Measurements from ENCODE around the gene COL18A1.
"Not testable (repeated sequence)": the region's sequence is repeated elsewhere in the genome, so short reads cannot be mapped to it uniquely, and the experiment has no call there.

Gene COL18A1

DNA sequence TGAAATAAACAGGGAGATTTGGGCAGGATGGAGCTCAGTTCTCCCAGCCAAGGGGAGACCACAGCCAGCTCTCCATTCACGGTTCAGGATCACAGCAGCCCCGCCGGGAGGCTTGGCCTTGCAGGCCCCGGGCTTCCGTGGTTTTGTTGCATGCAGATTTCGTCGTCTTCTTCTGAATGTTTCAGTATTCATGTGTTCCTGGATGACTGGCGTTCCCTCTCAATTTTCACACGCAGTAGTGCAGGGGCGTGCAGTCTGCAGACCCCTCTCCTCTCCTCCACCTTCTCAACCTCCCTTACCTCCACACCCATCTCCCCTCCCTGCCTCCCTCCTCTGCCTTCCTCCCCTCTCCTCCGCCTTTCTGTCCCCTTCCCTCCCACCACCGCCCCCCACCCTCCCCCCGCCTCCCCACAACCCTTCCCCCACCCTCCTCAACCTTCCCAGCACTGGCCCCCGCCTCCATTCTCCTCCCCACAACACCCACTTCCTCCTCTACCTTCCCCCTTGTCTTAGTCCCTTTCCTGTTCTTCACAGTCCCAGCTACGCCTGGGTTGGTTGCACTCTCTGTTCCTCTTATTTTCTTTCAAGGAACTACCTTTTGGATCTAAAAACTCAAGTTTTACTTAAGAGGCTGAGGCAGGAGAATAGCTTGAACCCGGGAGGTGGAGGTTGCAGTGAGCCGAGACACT lies 145.7 kb downstream of the COL18A1 start:
- no peak for DNase-seq

- no peak for DNase-seq
Observed at GRCh38 chr21:45551316-45551715, 146.4 kb downstream of the COL18A1 start.

DNA sequence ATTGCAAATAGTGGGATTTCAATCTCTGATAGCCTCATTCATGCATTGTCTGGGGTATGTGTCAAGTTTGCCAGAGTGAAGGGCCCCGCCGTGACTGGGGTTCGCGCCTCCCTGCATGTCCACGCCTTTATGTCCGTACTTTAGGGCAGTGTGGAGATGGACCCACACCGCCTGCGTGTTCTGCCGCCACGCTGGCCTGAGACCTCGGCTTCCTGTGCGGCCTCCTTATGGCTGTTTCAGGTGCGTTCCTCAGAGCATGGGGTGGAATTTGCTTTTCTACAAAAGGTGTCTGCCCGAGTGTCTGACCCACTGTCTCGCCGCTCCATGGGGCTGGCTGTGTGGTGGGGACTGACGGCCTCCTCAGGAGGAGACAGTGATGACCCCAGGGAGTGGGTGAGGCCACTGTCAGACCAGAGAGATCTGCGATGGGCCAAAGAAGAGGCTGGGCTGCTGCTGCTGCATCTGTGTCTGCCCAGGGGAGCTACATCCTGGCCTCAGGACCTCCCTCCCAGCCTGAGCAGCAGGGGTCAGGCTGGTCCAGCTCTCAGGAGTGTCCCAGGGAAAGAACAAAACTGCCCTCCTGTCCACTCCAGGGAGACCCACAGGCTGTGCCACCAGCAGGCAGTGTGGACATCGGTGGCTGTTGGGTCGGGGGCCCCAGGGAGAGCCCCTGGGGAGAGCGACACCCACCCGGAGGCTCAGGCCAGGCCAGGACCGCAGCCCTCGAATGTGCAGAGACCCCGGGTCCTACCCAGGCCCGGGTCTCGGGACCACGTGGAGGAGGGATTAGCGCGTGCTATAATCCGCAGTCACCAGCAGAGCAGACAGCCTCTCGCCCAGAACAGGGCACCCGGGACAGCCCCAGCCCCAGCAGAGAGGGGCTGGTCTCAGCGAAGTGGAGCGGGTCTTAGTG lies 147.1 kb downstream of the COL18A1 start:
- no peak for DNase-seq

DNA sequence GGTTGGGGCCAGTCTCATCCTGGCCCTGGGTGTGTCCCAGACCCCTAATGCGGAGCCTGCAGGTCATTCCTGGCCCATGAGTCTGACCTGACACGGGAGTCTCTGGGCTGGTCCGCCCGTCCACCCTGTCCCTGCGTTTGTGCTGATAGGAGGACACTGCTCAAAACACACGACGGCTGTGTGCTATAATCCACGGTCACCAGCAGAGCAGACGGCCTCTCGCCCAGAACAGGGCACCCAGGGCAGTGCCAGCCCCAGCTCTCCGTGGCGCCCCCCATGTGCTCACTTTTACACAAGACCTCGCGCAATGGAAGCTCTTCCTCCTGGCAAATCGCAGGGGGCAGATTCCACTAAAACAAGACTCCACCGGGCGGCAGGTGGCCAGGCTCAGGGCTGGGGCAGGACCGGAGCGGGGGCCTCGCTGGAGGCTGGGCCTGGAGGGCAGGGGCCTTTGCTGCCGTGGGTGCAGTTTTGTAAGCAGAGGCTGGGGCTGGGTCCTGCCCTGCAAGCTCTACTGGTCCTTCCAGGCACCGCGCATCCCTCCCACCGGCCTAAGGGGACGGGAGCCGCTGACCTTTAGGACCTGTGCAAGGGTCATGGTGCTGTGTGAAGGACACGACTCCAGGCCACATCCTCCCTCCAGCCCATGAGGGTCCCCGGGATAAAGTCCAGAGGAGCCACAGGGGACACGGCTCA lies 147.9 kb downstream of the COL18A1 start:
- no peak for DNase-seq

DNA sequence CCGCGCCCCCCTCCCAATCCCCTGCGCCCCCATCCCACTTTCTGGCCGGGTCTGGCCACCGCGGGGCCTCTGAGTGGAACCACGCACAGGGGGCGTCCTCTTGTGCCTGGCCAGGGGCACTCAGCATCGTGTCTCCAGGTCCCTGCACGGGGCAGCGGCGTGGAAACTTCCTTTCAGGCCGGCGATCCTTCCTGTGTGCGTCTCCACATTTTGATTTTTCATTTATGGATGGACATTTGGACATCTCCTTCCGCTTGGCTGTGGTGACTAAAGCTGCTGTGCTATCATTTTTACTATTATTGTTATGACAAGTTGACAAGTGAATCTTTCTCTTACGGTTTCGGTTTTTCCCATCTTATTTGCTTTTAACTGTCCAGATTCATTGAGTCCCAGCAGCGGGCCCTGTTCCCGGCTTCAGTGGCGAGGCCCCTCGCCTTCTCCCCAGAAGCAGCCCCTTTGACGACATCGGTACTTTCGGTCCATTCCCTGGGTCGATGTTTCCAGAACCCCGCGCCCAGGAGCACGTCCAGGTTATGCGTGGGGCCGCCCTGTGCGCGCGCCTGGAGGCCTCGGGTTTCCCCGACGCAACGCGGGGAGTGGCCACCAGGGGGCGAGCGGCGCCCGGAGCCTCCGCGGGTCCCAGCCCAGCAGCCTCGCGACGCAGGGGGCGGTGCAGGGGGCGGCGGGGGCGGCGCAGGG lies 149.7 kb downstream of the COL18A1 start:
- no peak for DNase-seq

DNA sequence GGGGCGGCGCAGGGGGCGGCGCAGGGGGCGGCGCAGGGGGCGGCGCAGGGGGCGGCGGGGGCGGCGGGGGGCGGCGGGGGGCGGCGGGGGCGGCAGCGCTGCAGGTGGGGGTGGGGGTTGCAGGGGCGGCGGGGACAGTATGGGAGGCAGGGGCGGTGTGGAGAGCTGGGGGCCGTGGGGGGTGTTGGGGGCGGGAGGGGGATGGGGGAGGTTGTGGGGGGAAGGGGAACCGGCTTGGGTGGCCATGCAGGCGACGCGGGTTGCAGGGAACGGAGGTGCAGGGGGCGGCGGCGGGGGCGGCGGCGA lies 150.2 kb downstream of the COL18A1 start:
- DNase-seq = no peak

DNA sequence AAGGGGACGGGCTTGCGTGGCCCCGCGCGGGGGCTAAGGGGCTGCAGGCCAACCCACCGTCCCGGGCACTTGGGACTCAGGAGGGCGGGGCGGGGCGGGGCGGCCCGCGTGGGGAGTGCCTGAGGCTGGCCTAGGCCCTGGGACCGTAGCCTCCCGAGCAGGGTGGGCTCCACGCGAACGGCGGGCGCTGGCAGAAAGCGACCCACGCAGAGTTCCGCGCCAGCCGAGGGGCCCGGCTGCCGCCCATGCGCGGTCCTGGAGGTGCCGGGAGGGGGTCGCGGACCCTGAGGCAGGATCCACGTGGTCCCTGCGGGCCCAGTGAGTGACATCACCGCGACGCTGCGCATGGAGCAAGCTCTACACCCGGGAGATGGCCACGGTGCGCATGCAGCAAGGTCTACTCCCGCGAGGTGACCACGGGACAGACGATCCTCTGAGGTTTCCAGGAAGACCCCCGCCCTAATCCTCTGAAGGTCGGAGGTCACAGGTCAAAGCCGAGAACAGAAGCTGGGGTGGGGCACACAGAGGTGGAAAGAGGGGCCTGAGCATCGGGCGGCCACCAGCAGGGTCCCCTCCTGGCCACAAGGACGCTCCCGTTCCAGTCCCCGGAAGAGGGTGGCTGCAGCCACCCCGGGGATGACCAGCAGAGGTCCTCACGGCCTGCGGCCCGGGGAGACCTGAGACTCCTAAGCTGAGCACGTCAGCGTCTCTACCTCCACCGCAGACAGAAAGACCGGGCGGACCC lies 150.8 kb downstream of the COL18A1 start:
- DNase-seq = peak; percentile 3 to 49

GRCh38 chr21:45556302-45556644 lies 151.3 kb downstream of the COL18A1 start:
- DNase-seq = no peak

DNA sequence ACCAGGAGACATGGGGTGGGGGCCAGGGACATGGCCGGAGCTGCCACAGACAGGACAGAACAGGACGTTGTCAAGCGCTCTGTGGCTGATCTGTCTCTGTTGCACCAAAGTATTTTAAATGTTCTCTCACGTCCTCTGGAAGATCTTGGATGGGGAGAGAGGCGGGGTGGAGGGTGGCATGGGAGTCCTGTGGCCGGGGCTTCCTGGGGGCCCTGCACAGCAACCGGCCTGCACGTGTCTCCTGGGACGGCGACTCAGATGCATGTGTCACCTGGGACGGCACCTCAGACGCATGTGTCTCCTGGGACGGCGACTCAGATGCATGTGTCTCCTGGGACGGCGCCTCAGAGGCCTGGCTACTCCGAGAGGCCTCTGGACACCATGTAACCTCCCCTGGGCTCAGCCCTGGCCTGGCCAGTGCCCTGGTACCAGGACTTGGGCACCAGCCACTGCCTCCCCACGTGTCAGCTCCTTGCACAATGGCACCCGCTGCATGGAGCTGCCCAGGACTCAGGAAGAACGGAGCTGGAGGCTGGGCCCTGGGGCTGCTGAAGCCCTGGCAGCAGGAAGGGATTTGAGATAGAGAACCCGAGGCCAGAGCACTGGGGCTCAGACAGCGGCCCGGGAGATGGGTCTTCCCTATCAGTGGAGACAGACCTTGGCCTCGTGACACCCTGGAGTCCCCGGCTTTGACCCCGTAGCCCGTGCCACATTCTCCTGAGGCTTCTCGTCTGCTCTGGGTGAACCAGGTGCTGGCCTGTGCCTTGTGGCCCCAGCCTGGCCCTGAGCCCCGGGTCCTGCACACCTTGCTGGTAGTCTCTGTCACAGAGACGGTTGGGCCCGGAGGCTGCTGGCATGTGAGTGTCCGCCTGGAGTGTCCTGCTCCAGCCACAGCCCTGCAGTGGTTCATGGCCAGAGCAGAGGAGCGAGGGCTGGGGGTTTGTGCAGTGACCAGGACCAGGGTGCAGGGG lies 152.0 kb downstream of the COL18A1 start:
- no peak for DNase-seq

DNA sequence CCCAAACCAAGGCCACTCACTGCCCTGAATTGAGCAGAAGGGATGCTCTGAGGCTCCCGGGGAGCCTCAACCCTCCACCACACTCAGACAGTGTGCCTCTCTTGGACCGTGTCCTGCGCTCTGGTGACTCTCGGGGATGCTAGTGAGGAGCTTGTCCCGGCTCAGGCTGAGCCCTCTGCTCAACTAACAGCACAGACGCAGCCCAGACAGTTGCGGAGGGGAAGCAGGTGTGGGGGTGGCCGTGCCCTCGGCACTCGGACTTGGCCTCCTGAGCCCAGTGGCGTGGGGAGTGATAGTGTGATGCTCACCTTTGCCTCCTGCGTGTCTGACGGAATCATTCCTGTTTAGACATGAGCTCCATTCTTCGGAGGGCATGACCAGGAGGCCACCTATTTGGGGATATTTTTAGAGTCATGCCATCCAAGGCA lies 152.7 kb downstream of the COL18A1 start:
- DNase-seq = no peak

DNA sequence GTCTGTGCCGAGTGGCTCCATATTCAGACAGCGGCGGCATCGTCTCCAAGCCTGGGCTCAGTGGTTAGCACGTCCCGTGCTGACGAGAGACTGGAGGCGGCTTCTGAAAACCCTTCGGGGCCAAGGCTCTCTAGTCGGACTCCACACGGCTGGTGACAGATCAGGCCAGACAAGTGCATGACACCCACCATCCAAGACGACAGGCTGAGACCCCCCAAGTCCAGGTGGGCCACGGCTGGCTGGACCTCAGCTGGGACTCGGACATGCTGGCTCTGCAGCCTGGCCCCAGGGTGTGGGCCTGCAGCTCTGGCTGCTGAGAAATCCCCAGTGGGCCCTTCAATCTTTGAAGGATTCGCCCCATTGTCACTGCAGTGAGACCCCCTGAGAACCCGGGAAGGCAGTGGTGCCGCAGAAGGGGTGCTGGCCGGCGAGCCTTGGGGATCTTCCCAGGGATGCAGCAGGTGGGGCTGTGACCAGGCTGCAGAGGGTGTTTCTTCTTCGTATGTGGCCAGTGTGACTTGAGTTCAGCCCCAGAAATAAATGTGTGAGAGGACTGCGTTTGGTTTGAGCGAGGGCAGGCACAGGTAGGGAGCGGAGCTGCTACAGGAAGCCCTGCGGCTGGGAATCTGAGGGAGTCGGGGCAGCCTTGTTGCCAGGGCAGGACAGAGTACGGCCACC lies 153.2 kb downstream of the COL18A1 start:
- DNase-seq = no peak

DNA sequence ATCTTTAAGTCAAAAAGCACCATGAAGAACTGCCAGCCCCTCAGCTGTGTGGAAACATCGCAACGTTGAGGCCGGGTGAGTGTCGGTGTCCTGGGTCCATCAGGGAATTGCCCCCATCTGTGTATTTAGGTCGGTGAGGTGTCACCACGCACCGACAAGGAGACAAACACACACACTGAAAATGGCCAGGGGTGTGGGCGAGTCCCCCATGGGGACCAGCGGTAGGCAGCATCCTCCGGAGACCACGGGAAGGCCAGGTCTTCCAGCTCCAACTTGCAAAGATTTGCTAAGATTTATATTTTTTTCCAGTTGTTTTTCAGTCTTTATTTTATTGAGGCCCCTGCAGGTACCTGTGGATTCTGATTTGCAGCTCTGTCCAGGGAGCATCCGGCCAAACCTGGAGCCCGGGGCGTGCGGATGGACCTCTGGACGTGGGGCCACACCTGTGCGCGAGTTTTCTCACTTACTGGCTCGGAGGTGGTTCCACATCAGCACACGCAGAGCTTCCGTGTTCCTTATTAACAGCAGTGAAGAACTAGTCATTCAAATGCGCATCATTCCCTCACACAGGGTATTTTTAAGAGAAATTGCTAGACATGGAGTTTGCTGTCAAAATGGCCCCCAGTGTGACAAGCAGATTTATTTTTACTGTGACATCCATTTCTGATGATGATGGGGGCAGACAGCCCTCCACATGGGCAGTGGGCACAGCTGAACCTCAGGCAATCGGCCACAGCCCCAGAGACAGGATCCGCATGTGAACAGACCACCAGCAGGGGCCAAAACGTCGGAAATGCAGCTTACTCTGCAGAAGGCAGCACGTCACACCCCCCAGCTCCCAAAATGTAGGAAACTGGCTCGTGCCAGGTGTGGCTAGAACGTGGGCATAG lies 154.5 kb downstream of the COL18A1 start:
- no peak for DNase-seq

- no peak for DNase-seq
Observed at GRCh38 chr21:45560106-45561021, 155.4 kb downstream of the COL18A1 start.

DNA sequence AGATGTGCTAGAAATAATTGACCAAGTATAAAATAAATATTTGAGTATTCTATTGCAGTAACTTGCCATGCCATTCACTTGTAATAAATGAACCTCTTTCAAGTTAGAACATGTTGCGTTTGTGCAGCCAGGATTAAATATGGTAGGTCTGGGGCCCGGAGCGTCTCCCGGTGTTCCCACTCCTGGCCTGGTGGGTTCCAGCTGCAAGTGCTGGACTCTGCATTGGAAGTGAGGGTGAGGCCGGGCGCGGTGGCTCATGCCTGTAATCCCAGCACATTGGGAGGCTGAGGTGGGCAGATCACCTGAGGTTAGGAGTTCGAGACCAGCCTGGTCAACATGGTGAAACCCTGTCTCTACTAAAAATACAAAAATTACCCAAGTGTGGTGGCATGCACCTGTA lies 156.3 kb downstream of the COL18A1 start:
- not testable (repeated sequence) for DNase-seq

GRCh38 chr21:45562402-45562801 lies 157.4 kb downstream of the COL18A1 start:
- DNase-seq = no peak

GRCh38 chr21:45562965-45563364 lies 158.0 kb downstream of the COL18A1 start:
- no peak for DNase-seq
